ENCODE data around the gene GNAS.

DNA sequence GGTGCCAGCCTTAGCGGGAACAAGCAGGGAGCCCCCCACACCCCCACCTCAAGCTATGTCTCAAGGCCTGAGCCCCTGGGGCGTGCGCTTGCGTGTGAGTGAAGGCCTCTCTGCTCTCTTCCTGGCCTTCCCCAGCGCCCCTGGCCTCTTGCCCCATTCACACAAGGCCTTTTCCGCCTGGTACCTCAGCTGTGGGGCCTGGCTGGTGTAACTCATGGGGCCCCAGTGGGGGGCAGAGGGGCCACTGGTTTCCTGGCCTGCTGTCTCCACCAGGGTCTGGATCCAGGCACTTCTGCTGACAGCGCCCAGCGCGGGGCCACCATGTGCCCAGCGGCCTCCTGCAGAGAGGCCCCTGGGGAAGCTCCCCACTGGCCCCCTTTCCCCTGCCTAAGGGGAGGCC lies 36.5 kb upstream of the GNAS start:
- TF ChIP-seq POLR2AphosphoS5 (IDR thresholded peaks at IDR 0.05) (no peak), POLR2A (IDR thresholded peaks at IDR 0.05) (no peak)
